ENCODE measurements around the gene RNH1.

Gene RNH1

DNA sequence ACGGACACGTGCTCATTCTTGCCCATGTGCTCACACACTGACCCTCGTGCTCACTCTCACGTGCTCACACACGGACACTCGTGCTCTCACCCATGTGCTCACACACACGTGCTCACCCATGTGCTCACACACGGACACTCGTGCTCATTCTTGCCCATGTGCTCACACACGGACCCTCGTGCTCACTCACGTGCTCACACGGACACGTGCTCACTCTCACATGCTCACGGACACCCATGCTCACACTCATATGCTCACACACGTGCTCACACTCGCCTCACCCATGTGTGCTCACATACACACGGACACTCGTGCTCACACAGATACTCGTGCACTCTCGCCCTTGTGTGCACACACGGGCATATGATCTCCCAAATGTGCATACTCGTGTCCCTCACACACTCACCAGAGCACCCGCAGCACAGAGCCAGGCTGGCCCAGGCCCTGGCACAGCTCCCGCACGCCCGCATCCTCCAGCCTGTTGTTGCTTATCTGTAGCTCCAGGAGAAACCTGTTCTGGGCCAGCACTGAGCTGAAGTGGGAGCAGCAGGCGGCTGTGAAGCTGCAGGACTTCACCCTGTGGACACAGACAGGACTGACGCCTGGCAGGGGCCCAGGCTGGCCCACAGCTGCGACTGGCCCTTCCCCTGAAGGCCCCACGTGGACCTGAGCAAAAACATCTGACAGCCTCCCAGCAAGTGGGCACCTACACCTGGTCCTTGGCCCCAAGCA is 9.3 kb downstream of the RNH1 start:
- DNase-seq, result no peak

GRCh38 chr11:496834-497564 is 10.0 kb downstream of the RNH1 start:
- DNase-seq, result no peak

- DNase-seq, result no peak
Observed at GRCh38 chr11:495537-495931, 11.5 kb downstream of the RNH1 start.

GRCh38 chr11:494761-495536 is 12.1 kb downstream of the RNH1 start:
- DNase-seq, result no peak

DNA sequence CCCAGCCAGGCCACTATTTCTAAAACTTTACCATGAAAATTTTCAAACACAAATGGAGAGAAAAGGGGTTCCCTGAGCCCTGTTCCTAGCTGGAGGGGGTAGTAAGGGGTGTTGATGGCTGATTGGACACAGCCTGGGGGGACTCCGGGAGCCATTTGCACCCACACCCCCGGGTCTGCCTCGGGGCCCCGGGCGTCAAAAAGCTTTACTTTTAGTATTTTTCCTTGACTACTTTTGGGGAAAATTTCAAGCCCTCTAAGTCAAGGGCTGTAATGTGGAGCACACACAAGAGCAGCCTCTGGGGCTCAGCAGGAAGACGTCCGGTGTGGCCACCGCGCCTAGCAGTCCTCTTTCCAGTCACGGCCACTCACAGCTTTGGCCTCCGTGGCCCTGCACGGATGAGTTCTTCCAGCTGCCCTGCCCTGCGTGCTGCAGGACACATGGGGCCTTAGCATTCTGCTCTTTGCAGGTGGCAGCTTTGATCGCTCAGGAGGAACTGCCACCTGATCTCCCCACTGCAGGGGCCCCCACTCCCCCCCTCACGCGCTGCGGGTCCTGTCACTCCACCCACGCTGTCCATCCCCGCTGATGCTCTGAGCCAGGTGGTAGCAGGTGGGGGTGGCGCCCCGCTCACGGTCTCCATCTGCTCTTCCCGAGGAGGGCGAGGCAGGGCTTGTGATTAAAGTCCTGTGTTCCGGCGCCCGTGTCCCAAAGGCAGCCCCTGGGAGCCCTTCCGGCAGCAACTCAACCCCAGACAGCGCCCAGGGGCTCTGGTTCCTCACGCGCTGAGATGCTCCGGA is 14.4 kb downstream of the RNH1 start:
- no peak for DNase-seq

DNA sequence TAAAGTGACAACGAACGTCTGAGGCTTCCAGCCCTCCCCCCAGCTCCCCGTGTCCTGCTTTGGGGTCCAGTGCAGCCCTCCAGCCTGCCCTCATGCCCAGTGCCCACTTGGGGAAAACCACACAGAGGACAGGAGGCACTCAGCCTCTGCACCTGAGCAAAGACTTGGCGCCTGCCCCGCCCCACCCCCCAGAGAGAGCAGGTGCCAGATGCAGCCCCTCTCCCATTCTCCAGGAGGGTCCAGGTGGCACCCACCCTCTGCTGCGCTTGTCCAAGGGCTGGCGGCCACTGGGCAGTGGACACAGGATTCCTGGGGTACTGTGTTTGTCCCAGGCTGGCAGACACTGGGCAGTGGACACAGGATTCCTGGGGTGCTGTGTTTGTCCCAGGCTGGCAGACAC is 15.7 kb downstream of the RNH1 start:
- no peak for DNase-seq

DNA sequence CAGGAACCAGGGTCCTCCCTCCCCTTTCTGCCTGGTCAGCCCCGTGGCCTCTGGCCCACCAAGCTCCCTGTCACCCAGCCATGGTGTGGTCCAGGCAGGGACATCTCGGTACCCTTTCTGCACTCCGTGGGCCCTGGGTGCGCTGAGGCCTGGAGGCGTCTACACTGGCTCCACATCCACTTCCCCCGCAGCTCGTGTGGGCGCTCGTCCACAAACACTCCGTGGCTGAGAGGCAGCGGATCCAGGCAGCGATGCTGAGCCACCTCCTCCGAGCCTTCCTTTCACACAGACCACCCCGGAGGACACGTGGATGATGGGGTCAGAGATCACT is 16.1 kb downstream of the RNH1 start:
- no peak for DNase-seq

DNA sequence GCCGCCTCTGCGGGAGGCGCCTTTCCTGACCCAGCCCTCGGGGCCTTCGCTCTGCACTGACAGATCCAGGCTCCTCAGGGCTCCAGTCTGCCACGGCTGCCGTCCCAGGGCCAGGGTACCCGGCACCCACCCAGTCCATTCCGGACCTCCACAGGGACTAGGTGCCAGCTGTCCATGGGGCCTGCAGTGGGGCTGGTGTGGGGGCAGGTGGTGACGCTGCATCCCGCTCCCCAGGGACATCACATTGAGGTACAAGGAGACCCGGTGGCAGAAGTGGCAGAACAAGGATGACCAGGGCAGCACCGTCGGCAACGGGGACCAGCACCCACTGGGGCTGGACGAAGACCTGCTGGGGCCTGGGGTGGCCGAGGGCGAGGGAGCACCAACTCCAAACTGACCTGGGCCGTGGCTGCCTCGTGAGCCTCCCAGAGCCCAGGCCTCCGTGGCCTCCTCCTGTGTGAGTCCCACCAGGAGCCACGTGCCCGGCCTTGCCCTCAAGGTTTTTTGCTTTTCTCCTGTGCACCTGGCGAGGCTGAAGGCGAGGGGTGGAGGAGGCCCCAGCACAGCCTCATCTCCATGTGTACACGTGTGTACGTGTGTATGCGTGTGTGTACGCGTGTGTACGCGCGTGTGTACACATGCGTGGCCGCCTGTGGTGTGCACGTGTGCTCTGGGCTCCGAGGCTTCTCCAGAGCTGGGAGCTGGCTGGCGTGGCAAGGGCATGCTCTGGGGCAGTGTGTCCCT is 16.7 kb downstream of the RNH1 start:
- DNase-seq, result no peak

DNA sequence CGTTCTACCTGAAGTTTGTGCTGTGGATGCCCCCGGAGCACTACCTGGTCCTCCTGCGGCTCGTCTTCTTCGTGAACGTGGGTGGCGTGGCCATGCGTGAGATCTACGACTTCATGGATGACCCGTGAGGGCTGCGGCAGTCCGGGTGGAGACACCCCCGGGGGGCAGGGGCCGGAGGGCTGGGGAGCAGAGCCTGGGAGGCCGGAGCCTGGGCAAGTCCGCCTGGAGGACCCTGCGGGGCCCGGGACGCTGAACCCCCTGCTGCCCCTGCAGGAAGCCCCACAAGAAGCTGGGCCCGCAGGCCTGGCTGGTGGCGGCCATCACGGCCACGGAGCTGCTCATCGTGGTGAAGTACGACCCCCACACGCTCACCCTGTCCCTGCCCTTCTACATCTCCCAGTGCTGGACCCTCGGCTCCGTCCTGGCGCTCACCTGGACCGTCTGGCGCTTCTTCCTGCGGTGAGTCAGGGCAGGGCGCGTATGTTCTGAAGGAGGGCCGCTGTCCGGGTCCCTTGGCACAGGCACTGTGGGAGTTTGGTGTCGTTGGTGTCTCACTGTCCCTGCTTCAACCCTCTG is 17.3 kb downstream of the RNH1 start:
- DNase-seq, result no peak

- no peak for DNase-seq
Observed at GRCh38 chr11:488992-489391, 18.1 kb downstream of the RNH1 start.

DNA sequence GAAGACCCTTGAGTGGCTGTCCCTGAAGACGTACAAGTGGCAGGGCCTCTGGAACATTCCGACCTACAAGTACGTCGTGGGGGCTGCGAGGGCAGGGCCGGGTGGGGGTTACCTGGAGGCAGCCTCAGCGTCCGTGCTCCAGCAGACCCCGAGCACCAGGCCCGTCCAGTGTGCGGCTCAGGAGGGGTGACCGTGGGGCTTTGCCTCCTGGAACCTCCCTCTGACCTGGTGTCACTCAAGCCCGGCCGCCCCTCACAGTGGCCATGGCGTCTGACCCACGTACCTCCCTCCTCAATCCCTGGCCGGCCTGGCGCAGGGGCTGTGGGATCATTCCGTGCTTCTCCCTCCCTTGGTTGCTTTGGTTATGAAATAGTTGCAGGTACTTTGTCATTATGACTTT is 18.5 kb downstream of the RNH1 start:
- DNase-seq, result no peak

GRCh38 chr11:488062-488461 is 19.0 kb downstream of the RNH1 start:
- no peak for DNase-seq

GRCh38 chr11:487571-488021 is 19.4 kb downstream of the RNH1 start:
- DNase-seq, result no peak

DNA sequence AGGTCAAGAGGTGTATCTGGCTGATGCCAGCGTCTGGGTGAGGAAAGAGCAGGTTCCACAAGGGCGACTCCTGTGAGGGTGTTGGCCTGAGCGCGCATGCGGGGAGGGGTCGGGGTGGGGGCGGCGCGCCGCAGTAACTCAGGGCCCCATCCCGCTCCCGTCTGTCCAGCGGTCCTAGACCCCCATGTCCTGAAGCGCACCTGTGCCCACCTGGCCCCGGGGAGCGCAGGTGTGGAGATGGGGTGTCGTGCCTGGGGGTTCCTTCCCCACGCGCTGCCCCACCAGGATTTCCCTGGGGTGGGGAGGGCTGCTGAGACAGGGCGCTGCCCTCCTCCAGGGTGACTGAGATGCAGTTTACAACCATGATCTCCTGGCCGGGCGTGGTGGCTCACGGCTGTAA is 20.9 kb downstream of the RNH1 start:
- no peak for DNase-seq

GRCh38 chr11:484616-485015 is 22.4 kb downstream of the RNH1 start:
- DNase-seq, result no peak

DNA sequence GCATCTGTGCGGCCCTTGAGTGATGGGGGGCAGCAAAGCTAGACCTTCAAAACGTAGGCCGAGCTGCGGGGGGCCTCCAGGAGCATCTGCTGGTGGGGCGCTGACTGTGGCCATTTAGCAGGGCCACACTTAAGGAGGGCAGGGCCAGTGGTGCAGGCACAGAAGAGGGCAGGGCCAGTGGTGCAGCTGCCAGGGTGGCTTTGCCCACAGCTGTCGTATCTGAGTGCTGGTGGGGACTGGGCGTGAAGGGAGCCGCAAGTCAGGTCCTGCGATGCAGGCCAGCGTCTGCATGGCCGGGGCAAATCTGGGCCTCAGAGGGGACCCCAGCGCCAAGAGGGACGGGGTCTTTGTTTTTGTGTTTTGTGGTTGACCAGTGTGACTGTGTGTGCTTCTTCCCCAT is 27.7 kb downstream of the RNH1 start:
- no peak for DNase-seq

GRCh38 chr11:477052-477715 is 29.9 kb downstream of the RNH1 start:
- DNase-seq, result no peak

DNA sequence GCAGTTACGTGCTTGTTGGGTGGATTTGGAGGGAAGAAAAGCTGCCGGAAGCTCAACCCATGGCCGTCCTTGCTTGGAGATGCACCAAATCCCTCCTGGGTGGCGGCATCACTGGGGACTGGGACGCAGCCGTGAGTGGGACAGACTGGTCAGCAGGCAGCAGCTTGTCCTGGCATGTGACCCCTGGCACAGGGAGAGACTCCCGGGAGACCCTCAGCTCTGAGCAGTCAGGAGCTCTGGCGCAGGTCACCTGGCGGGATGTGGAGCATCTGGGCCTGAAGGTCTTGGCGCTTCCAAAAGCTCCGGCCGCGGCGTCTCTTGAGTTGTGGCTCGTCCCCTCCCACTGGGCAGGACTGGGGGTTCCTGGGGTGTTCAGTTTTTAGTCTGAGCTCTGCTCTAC is 30.6 kb downstream of the RNH1 start:
- no peak for DNase-seq

- DNase-seq, result no peak
Observed at GRCh38 chr11:475941-476340, 31.1 kb downstream of the RNH1 start.

DNA sequence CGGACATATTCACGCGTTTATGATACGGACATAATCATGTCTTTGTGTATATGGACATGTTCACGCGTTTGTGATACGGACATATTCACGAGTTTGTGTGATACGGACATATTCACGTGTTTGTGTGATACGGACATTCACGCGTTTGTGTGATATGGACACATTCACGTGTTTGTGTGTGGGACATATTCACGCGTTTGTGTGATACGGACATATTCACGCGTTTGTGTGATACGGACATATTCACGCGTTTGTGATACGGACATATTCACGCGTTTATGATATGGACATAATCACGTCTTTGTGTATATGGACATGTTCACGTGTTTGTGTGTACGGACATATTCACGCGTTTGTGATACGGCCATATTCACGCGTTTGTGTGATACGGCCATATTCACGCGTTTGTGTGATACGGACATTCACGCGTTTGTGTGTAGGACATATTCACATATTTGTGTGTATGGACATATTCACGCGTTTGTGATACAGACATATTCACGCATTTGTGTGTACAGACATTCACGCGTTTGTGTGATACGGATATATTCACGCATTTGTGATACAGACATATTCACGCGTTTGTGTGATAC is 32.0 kb downstream of the RNH1 start:
- DNase-seq, result no peak

Measured in stimulated activated naive CD4-positive, alpha-beta T cell (primary cell).